Measurements from ENCODE around the gene ETV5. TPM values are rescaled to one million over a fixed set of nuclear protein-coding genes. Genes with fewer than 3 reads are reported as not detected.
"Not testable (repeated sequence)": the region's sequence is repeated elsewhere in the genome, so short reads cannot be mapped to it uniquely, and the experiment has no call there.

Gene ETV5
- polyA plus RNA-seq, 1 donor, result 29.3 TPM

GRCh38 chr3:186067360-186068242 is 41.3 kb downstream of the ETV5 start:
- DNase-seq (ENCODE audit: low read depth), result no peak

GRCh38 chr3:186060222-186060621 is 48.7 kb downstream of the ETV5 start:
- no peak for DNase-seq (ENCODE audit: low read depth)

GRCh38 chr3:186059192-186059591 is 49.7 kb downstream of the ETV5 start:
- DNase-seq (ENCODE audit: low read depth), result no peak

- DNase-seq (ENCODE audit: low read depth), result no peak
Observed at GRCh38 chr3:186058225-186058624, 50.7 kb downstream of the ETV5 start.

- DNase-seq (ENCODE audit: low read depth), result no peak
Observed at GRCh38 chr3:186057594-186057993, 51.3 kb downstream of the ETV5 start.

- no peak for DNase-seq (ENCODE audit: low read depth)
Observed at GRCh38 chr3:186054792-186055352, 54.0 kb downstream of the ETV5 start.

GRCh38 chr3:186053954-186054791 is 54.7 kb downstream of the ETV5 start:
- no peak for DNase-seq (ENCODE audit: low read depth)

GRCh38 chr3:186052096-186052840 is 56.6 kb downstream of the ETV5 start:
- no peak for DNase-seq (ENCODE audit: low read depth)

- no peak for DNase-seq (ENCODE audit: low read depth)
Observed at GRCh38 chr3:186049001-186049400, 59.9 kb downstream of the ETV5 start.

GRCh38 chr3:186048119-186048518 is 60.8 kb downstream of the ETV5 start:
- DNase-seq (ENCODE audit: low read depth), result no peak

GRCh38 chr3:186046838-186047237 is 62.1 kb downstream of the ETV5 start:
- no peak for DNase-seq (ENCODE audit: low read depth)

- DNase-seq (ENCODE audit: low read depth), result no peak
Observed at GRCh38 chr3:186044968-186045367, 63.9 kb downstream of the ETV5 start.

GRCh38 chr3:186044427-186044826 is 64.5 kb downstream of the ETV5 start:
- DNase-seq (ENCODE audit: low read depth), result no peak

GRCh38 chr3:186042521-186043202 is 66.2 kb downstream of the ETV5 start:
- no peak for DNase-seq (ENCODE audit: low read depth)

- DNase-seq (ENCODE audit: low read depth), result no peak
Observed at GRCh38 chr3:186042036-186042435, 66.9 kb downstream of the ETV5 start.

- no peak for DNase-seq (ENCODE audit: low read depth)
Observed at GRCh38 chr3:186038360-186038759, 70.5 kb downstream of the ETV5 start.

- DNase-seq (ENCODE audit: low read depth), result no peak
Observed at GRCh38 chr3:186035277-186035676, 73.6 kb downstream of the ETV5 start.

- no peak for DNase-seq (ENCODE audit: low read depth)
Observed at GRCh38 chr3:186032321-186032720, 76.6 kb downstream of the ETV5 start.

- DNase-seq (ENCODE audit: low read depth), result not testable (repeated sequence)
Observed at GRCh38 chr3:186025993-186026392, 82.9 kb downstream of the ETV5 start.

GRCh38 chr3:186025161-186025560 is 83.7 kb downstream of the ETV5 start:
- no peak for DNase-seq (ENCODE audit: low read depth)

GRCh38 chr3:186024210-186024609 is 84.7 kb downstream of the ETV5 start:
- DNase-seq (ENCODE audit: low read depth), result peak; percentile 88

Measured in forelimb muscle (tissue), 1 donor.